Sigmoid colon (tissue), 4 donors: Measurements from ENCODE around the gene STPG1.

ENCODE experiments used
- CTCF ChIP-seq, 4 experiments: fragments of 450-650 bp in 3 of 4; fragments of 200-600 bp in 1 of 4; IDR thresholded peaks; one replicate each; pipeline ENCODE4 v1.5.1; 2016 to 2019; ENCODE audit warnings: antibody characterized with exemption in 4 of 4, mild to moderate bottlenecking in 3 of 4, moderate library complexity in 2 of 4
- EP300 ChIP-seq, 4 donors: sonication (generic); formaldehyde crosslinking; IDR thresholded peaks; one replicate each; pipeline ENCODE4 v1.6.1; 2017; ENCODE audit warnings: antibody characterized with exemption in 4 of 4
- POLR2A ChIP-seq, 2 donors: fragments of 450-650 bp; IDR thresholded peaks; one replicate each; pipeline ENCODE4 v1.6.1; 2016; ENCODE audit warnings: antibody characterized with exemption in 2 of 2, mild to moderate bottlenecking in 2 of 2, moderate library complexity in 2 of 2
- POLR2AphosphoS5 ChIP-seq, 4 donors: sonication (generic); formaldehyde crosslinking; IDR thresholded peaks; one replicate each; pipeline ENCODE4 v1.6.1; 2017; ENCODE audit warnings: antibody characterized with exemption in 4 of 4

DNA sequence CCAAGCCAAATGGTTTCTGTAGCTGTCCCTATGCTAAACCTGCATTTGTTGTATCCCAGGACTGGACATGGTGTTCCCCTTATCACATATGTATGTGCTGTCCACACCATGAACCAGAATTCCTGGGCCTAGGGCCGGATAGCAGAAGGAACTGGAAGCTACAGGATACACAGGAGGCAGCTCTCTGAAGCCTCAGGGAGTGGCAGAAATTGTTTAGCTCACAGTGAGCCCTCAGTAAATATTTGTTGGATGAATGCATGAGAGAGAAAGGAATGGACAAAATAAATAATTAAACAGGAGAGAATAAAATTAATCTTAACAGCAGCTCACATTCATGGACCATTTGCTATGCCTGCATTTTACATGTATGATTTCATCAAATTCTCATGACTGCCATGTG lies 4.1 kb upstream of the STPG1 start:
- TF ChIP-seq CTCF (IDR thresholded peaks at IDR 0.05) (no peak), EP300 (IDR thresholded peaks at IDR 0.05) (no peak), POLR2A (IDR thresholded peaks at IDR 0.05) (no peak), POLR2AphosphoS5 (IDR thresholded peaks at IDR 0.05) (no peak)
